Memory B cell (primary cell): Measurements from ENCODE around the gene TTLL6.
A peak's percentile ranks its signal among the peaks of the same experiment; 100 is the strongest.

Experiments used
- ATAC-seq: fragments of 150-1000 bp; cut with Tn5 transposase; 2 replicates; pipeline ENCODE4 v1.10.0; 2021; ENCODE audit warnings: low read depth, mild to moderate bottlenecking, moderate library complexity
- DNase-seq, 2 donors: peaks; one replicate each; pipeline ENCODE4 v3.0.0; 2022; ENCODE audit warnings: low spot score in 2 of 2
- H3K27ac Mint-ChIP-seq: one replicate; pipeline ENCODE4 v1.8.0; 2022; ENCODE audit warnings: mild to moderate bottlenecking, moderate library complexity, mixed read lengths
- H3K27me3 Mint-ChIP-seq: one replicate; pipeline ENCODE4 v1.8.0; 2022; ENCODE audit warnings: mixed read lengths
- H3K36me3 Mint-ChIP-seq: one replicate; pipeline ENCODE4 v1.8.0; 2022; ENCODE audit warnings: mild to moderate bottlenecking, mixed read lengths
- H3K4me1 Mint-ChIP-seq: one replicate; pipeline ENCODE4 v1.8.0; 2022; ENCODE audit warnings: mixed read lengths
- H3K4me3 Mint-ChIP-seq: one replicate; pipeline ENCODE4 v1.8.0; 2022; ENCODE audit warnings: mild to moderate bottlenecking, moderate library complexity, mixed read lengths
- H3K9me3 Mint-ChIP-seq: one replicate; pipeline ENCODE4 v1.8.0; 2022; ENCODE audit warnings: mixed read lengths

The TTLL6 gene

DNA sequence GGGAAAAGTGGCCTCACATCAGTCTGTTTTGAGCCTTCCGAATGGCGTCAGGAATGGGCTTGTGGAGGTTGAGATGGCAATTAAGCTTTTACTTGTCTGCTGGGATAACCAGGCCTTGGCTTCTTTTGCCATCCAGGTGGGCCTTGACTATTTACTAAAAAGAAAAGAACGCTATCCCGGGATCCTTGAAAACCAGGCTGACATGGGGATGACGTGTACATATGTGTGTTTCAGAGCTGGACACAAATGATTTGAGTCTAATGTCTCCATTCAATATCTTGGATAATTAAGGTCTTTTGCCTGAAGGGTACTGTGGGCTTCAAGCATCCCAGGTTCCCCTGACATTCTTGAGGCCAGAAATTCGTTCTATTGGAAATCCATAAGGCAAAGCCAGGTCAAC lies 55.9 kb downstream of the TTLL6 start:
- Mint-ChIP-seq H3K4me1 (peaks cover 5% of the 10 kb centered on the region), H3K4me3 (no peak overlapping the region), H3K27me3 (peaks cover 32% of the 10 kb centered on the region), H3K27ac (no peak overlapping the region), H3K36me3 (peaks cover 2% of the 10 kb centered on the region), H3K9me3 (no peaks in the 10 kb centered on the region)
- no peak for DNase-seq
- ATAC-seq, result no peak

DNA sequence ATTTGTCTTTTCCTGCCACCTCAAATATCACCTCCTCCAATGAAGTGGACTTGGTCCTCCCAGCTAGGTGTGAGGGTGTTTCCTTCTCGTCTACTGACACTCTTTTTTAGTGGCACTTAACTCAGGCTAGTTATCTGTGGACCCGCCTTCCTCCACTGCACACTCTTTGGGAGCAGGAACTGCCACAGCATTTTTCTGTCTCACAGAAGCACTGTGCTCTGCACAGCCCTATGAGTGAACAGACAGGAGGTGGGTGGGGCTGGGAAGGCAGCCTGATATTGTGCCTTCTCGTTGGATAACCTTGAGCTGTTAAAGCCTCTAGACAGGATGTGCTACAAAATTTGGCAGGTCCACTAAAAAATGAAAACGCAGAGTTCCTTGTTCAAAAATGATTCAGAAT lies 56.6 kb downstream of the TTLL6 start:
- Mint-ChIP-seq H3K36me3 (peaks cover 2% of the 10 kb centered on the region), H3K27ac (no peak overlapping the region), H3K9me3 (no peaks in the 10 kb centered on the region), H3K4me3 (no peak overlapping the region), H3K27me3 (peaks cover 35% of the 10 kb centered on the region), H3K4me1 (peaks cover 5% of the 10 kb centered on the region)
- ATAC-seq (no peak), DNase-seq (no peak)

DNA sequence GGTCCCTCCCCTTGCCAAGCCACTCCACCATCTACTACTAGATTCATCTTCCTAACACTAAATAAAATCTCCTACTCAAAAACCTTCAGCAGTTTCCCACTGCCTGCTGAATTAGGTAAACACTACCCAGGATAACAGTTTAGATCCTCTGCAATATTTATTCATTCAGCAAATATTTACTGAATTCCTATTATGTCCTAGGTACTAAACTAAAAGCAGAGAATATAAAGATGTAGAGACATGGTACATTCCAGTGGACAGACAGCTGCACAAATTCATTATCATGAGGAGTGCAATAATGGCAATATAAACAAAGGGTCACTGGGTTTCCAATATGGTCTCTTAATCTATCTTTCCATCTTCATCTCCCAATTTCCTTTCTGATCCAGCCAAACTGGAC lies 57.7 kb downstream of the TTLL6 start:
- peaks cover 5% of the 10 kb centered on the region for H3K4me1 Mint-ChIP-seq
- H3K27me3 Mint-ChIP-seq, result peaks cover 39% of the 10 kb centered on the region
- DNase-seq, result no peak
- no peak overlapping the region for H3K27ac Mint-ChIP-seq
- H3K36me3 Mint-ChIP-seq, result peaks cover 2% of the 10 kb centered on the region
- no peak overlapping the region for H3K4me3 Mint-ChIP-seq
- H3K9me3 Mint-ChIP-seq, result no peaks in the 10 kb centered on the region
- no peak for ATAC-seq

DNA sequence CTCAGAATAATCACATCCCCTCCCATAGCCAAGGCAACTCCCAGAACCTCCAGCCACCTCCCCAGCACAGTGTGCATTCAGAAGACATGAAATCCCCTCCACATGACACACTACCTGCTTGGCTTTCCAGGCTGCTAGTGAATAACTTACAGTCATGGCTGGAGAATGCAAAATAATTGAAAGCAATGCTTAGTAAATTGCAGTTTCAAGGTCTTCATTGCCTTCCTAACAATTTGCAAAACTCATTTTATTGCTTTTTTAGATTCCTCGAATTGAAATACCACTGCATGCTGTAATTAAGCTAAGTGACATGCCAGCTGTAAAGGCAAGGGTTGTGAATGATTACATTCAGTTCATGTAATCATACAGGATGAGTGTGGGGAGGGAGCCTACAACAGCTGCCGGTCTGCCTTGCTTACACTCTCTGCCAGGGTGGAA lies 59.5 kb downstream of the TTLL6 start:
- H3K36me3 Mint-ChIP-seq, result peaks cover 2% of the 10 kb centered on the region

DNA sequence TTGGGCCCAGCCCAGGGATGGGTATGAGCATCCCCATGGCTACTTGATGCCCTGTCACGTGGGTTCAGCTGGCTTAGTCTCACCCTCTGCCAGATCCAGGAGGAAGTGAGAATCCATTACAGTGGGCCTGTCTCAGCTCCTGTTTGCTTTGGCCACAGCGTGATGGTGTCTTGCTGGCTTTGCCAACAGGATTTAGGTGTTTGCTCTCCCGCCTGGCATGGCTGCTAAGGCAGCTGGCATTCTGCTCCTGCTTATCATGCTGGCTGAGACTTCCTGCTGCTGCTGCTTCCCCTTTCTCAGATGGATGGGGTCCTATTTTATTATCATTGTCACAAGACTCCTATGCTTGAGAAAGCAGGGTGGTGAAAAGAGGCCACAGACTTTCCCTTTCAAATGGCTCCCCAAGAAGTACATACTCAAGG lies 60.2 kb downstream of the TTLL6 start:
- H3K27ac Mint-ChIP-seq, result no peak overlapping the region
- peaks cover 2% of the 10 kb centered on the region for H3K36me3 Mint-ChIP-seq
- H3K4me1 Mint-ChIP-seq, result peaks cover 11% of the 10 kb centered on the region
- H3K4me3 Mint-ChIP-seq, result no peak overlapping the region
- ATAC-seq, result no peak
- peaks cover 39% of the 10 kb centered on the region for H3K27me3 Mint-ChIP-seq
- DNase-seq, result no peak
- no peaks in the 10 kb centered on the region for H3K9me3 Mint-ChIP-seq

More for the DNA sequence above, 59.5 kb downstream of the TTLL6 start:
- Mint-ChIP-seq H3K27ac (no peak overlapping the region), H3K4me1 (peaks cover 11% of the 10 kb centered on the region), H3K9me3 (no peaks in the 10 kb centered on the region), H3K4me3 (no peak overlapping the region), H3K27me3 (peaks cover 40% of the 10 kb centered on the region)
- DNase-seq, result no peak
- ATAC-seq, result no peak

DNA sequence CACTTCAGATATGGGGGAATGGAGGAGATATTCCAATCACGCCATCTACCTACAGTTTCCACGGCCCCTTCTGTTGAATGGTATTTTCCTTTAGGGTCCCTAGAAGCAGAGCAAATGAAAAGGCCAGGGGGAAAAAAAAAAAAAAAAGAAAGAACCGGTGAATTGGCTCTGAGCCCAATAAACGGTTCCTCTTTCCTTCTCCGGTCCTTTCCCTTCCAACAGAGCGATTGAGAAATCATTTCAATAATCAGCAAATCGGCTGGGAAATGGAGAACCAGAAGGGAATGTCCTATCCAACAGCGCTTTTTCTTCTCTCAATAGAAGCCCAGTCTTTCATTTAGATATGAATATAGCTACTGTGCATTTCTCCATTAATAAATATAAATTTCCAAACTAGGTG lies 61.7 kb downstream of the TTLL6 start:
- Mint-ChIP-seq H3K27me3 (peaks cover 47% of the 10 kb centered on the region), H3K36me3 (peaks cover 1% of the 10 kb centered on the region), H3K27ac (no peak overlapping the region), H3K4me3 (no peak overlapping the region), H3K4me1 (peaks cover 11% of the 10 kb centered on the region), H3K9me3 (no peaks in the 10 kb centered on the region)
- no peak for DNase-seq
- no peak for ATAC-seq

DNA sequence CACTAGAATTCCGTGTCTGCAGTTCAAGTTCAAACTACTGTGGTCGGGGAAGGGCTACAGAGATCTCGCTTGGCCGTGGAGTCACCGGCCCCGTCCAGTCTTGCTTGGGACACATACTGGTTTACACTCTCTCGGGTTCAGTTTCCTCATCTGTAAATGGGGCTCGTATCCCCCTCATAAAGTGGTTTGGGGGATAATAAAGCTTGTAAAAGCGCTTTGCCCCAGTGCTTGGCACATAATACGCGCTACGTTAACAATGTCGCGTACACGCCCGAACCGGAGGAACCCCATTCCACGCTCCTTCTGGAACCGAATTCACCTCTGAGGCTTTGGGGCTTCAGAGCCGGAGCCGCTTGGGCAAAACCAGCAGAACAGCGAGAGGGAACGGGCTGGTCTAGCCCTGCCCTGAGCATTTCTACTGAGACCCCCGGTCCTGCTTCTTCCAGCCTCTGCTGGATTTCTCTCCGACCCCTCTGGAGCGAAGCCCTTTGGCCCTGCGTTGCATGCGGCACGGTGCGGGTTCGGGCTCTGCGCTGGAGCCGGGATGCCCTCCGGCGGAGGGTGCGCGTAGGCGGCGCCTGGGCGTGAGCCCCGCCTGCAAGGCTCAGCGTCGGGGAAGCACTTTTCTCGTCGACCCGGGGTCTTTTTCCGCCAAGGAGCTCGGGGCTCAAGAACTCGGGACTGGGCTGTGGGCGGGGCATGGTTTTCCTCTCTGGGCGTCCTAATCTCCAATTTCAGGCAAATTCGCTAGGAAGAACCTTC lies 62.3 kb downstream of the TTLL6 start:
- Mint-ChIP-seq H3K27ac (no peak overlapping the region), H3K36me3 (no peaks in the 10 kb centered on the region), H3K27me3 (peaks cover 47% of the 10 kb centered on the region), H3K4me1 (peaks cover 11% of the 10 kb centered on the region), H3K9me3 (no peaks in the 10 kb centered on the region), H3K4me3 (no peak overlapping the region)
- no peak for ATAC-seq
- DNase-seq, result no peak

DNA sequence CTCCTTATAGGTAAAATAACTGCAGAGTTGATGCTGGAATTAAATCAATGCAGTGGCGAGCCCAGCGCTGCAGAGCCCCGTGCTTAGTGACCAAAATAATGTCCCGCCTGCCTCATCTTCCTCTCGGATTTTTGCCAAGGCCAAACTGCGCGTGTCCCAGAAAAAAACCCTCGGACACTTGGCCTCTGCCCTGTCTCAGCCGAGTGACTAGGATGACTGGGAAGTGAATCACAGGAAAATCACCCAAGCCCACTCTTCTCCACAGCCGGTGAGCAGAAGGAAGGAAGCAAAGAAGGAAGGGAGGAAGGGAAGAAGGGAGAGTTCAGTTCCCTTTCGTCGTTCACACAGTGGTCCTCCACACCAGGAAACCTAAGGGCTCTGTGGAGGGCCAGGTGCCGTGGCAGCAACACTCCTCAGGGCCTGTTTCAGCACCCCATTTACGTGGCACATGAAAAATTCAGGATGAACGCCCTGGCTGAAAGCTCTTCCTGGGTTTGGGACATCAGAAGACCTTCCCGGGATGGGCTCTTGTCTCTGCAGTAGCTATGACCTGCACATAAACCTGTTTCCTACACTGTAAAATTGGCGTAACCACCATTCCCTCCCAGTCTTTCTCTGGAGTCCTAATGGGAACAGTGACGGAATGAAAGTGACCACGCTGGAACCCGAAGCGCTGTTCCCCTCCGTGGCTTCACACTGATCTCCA lies 63.1 kb downstream of the TTLL6 start:
- Mint-ChIP-seq H3K4me3 (no peak overlapping the region), H3K27me3 (peaks cover 45% of the 10 kb centered on the region), H3K36me3 (no peaks in the 10 kb centered on the region), H3K27ac (peak overlapping the region; percentile 9), H3K9me3 (no peaks in the 10 kb centered on the region), H3K4me1 (peaks cover 11% of the 10 kb centered on the region)
- DNase-seq, result no peak
- no peak for ATAC-seq

DNA sequence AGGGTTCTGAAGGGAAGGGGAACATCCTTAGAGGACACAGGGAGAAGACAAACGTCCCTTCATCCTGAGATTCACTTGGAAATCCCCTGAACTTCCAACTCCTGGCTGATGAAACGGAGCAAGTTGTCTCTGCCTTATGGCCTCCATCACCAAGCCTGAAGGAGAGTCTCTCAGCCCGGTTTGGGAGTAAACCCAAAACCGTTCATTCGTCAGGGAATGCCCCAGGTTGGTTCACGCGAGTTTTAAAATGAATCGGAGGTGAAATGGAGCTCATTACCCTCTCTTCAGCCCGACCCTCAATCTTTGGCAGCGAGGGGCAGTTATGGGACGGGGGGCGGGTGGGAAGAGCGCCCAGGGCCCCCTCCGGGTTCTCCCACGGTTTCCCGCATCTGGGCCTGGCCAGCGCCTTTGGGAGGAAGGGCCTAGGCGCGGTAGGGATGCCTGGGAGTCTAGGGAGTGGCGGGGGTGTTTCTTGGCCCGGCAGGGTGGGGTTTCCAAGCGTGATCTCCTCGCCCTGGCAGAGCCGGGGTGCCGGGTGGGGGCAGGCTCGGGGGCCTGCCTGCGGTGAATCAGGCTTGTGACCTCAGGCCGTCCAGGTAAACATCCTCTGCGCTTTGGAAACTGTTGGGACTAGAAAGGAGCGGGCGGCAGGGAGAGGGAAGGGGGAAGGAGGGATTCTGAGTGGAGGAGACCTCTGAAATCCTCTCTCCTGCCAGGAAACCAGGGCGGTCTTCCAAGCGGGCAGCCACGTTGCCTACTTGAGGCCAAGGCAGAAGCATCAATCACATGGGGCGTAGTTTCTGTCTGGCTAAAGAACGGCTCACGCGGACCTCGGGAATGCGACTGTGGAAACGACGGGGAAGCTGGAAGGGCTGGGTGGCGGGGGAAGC lies 64.4 kb downstream of the TTLL6 start:
- H3K9me3 Mint-ChIP-seq, result no peaks in the 10 kb centered on the region
- no peak overlapping the region for H3K4me3 Mint-ChIP-seq
- peaks cover 11% of the 10 kb centered on the region for H3K4me1 Mint-ChIP-seq
- ATAC-seq (no peak), DNase-seq (no peak)
- peaks cover 44% of the 10 kb centered on the region for H3K27me3 Mint-ChIP-seq
- H3K36me3 Mint-ChIP-seq, result no peaks in the 10 kb centered on the region
- no peak overlapping the region for H3K27ac Mint-ChIP-seq

DNA sequence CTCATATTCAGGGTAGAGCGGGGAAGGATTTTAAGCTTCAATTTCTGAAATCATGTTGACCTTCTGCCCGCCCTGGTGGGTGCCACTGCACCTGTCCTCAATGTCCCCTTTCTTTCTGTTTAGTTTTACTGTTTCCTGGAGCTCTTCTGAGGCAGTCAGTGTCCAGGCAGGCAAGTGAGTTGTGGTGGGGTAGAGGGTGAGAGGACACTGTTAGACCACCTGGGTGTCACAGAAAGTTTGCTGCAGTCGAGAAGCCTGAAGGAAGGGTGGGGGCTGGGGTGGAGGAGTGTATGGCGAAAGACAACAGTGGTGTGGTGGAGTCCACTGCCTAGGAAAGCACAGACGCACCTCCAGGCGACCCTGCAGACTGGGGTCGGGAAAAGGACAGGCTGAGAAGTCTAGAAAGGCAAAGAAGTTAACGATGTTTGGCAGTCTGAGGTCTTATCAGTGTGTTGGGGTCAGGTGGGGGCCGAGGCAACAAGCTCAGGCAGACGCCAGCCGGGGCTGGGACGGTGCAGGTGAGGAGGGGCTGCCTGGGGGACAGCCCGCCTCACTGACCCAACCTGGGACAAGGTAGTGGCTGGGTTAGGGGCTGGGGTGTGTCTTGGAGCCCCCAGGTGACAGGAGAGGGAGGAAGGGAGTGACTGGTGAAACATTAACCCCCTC lies 65.2 kb downstream of the TTLL6 start:
- Mint-ChIP-seq H3K27ac (no peak overlapping the region), H3K4me3 (no peak overlapping the region), H3K9me3 (no peaks in the 10 kb centered on the region), H3K36me3 (no peaks in the 10 kb centered on the region), H3K27me3 (peaks cover 44% of the 10 kb centered on the region), H3K4me1 (peaks cover 10% of the 10 kb centered on the region)
- ATAC-seq, result no peak
- DNase-seq, result no peak

DNA sequence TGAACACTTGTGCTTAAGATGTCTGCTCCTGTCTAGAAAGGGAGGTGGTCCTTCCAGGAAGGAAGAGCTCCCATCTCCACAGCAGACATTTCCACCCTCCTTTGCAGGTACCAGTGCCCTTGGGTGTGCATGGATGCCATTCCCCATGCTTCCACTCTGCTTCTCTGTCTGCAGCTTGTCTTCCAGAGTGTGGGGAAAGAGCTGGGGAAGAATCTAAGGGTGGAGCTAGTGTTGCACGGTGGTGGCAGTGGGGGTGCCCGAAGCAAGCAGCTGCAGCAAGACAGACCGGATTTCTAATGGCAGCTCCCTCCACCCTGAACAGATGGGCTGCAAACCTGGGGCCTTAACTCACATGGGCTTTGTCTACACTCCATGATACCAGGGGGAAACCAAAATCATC lies 65.9 kb downstream of the TTLL6 start:
- H3K27ac Mint-ChIP-seq, result no peak overlapping the region
- no peak for ATAC-seq
- no peaks in the 10 kb centered on the region for H3K36me3 Mint-ChIP-seq
- no peak overlapping the region for H3K4me3 Mint-ChIP-seq
- H3K27me3 Mint-ChIP-seq, result peaks cover 42% of the 10 kb centered on the region
- H3K4me1 Mint-ChIP-seq, result peaks cover 11% of the 10 kb centered on the region
- no peaks in the 10 kb centered on the region for H3K9me3 Mint-ChIP-seq
- no peak for DNase-seq

DNA sequence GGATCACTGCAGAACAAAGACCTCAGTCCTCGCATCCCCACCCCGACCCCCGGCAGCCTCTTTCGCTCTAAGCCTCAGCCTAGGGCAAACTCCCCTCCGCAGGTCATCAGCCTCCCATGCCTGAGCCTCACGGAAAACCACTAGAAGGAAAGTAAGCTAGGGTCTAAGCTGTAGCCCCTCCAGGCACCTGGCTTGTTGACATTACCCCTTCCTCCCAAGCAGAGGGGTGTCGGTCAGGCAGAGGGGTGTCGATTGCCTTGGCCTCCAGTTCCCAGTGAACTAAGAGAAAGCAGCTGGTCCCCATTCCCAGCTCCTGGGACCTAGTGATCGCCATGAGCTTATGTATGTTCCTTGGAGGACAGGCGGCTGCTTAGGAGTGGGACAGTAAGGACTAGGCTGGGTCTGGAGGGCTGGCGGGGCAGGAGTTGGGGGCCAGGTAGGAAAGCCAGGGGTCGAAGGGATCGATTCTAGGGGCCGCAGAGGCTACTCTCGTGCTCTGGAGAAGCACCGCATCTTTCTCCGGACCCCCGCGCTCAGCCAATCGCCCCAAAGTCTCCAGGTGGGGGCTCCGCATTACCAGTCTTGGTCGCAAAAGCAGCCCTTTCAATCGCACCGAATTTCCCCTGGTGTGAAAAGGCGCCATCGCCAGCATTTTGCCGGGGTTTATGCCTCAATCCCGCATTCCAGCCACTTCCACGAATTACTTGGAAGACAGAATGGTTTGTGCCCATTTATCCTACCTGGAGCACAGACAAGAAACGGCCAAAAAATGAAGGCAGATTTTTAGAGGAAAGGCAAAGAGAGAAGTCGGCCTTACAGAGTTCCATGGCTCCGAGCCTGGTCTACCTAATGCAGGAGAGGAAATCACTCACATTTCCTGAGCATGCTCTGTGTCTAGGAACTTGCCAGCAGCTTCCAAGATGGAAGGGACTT lies 67.1 kb downstream of the TTLL6 start:
- H3K36me3 Mint-ChIP-seq, result no peaks in the 10 kb centered on the region
- no peak for ATAC-seq
- H3K4me1 Mint-ChIP-seq, result peaks cover 13% of the 10 kb centered on the region
- no peak overlapping the region for H3K4me3 Mint-ChIP-seq
- DNase-seq, result no peak
- no peaks in the 10 kb centered on the region for H3K9me3 Mint-ChIP-seq
- H3K27ac Mint-ChIP-seq, result no peak overlapping the region
- H3K27me3 Mint-ChIP-seq, result peaks cover 43% of the 10 kb centered on the region
